ENCODE data around the gene NCKAP5. TPM values are rescaled to one million over a fixed set of nuclear protein-coding genes. Genes with fewer than 3 reads are reported as not detected.
A peak's percentile ranks its signal among the peaks of the same experiment; 100 is the strongest.

NCKAP5 gene
- total RNA-seq, 1 donor from 2014 or later, result 27.9 TPM

GRCh38 chr2:133344849-133345248 lies 223.4 kb downstream of the NCKAP5 start:
- Mint-ChIP-seq H3K4me3 (no peak overlapping the region), H3K4me1 (peaks cover 26% of the 10 kb centered on the region), H3K27me3 (ENCODE audit: low read depth) (no peaks in the 10 kb centered on the region), H3K36me3 (ENCODE audit: low read depth) (peaks cover 7% of the 10 kb centered on the region), H3K27ac (ENCODE audit: unreplicated experiment) (no peak overlapping the region), H3K9me3 (peaks cover 3% of the 10 kb centered on the region)
- no peak for DNase-seq (ENCODE audit: low read depth, low spot score)
- TF ChIP-seq CTCF (conservative IDR thresholded peaks at IDR 0.05), result no peak

GRCh38 chr2:133343018-133343352 lies 225.3 kb downstream of the NCKAP5 start:
- peaks cover 26% of the 10 kb centered on the region for H3K4me1 Mint-ChIP-seq
- H3K36me3 Mint-ChIP-seq (ENCODE audit: low read depth), result peaks cover 4% of the 10 kb centered on the region
- peak overlapping the region; percentile 87 for H3K27ac Mint-ChIP-seq (ENCODE audit: unreplicated experiment)
- no peak overlapping the region for H3K4me3 Mint-ChIP-seq
- H3K27me3 Mint-ChIP-seq (ENCODE audit: low read depth), result no peaks in the 10 kb centered on the region
- H3K9me3 Mint-ChIP-seq, result peaks cover 3% of the 10 kb centered on the region
- DNase-seq (ENCODE audit: low read depth, low spot score), result no peak
- TF ChIP-seq CTCF (conservative IDR thresholded peaks at IDR 0.05), result no peak

GRCh38 chr2:133342286-133343017 lies 225.8 kb downstream of the NCKAP5 start:
- Mint-ChIP-seq H3K27ac (ENCODE audit: unreplicated experiment) (peak overlapping the region; percentile 87), H3K27me3 (ENCODE audit: low read depth) (no peaks in the 10 kb centered on the region), H3K4me3 (no peak overlapping the region), H3K9me3 (peaks cover 3% of the 10 kb centered on the region), H3K36me3 (ENCODE audit: low read depth) (peaks cover 4% of the 10 kb centered on the region), H3K4me1 (peaks cover 26% of the 10 kb centered on the region)
- no peak for DNase-seq (ENCODE audit: low read depth, low spot score)
- no peak for TF ChIP-seq CTCF (conservative IDR thresholded peaks at IDR 0.05)

- Mint-ChIP-seq H3K36me3 (ENCODE audit: low read depth) (peaks cover 4% of the 10 kb centered on the region), H3K9me3 (peaks cover 3% of the 10 kb centered on the region), H3K27me3 (ENCODE audit: low read depth) (no peaks in the 10 kb centered on the region), H3K4me3 (no peak overlapping the region), H3K27ac (ENCODE audit: unreplicated experiment) (no peak overlapping the region), H3K4me1 (peaks cover 26% of the 10 kb centered on the region)
- no peak for DNase-seq (ENCODE audit: low read depth, low spot score)
- TF ChIP-seq CTCF (conservative IDR thresholded peaks at IDR 0.05), result no peak
Observed at GRCh38 chr2:133341575-133341974, 226.7 kb downstream of the NCKAP5 start.

- H3K27ac Mint-ChIP-seq (ENCODE audit: unreplicated experiment), result no peak overlapping the region
- no peak for DNase-seq (ENCODE audit: low read depth, low spot score)
- no peak overlapping the region for H3K4me3 Mint-ChIP-seq
- TF ChIP-seq CTCF (conservative IDR thresholded peaks at IDR 0.05), result no peak
- no peaks in the 10 kb centered on the region for H3K36me3 Mint-ChIP-seq (ENCODE audit: low read depth)
- no peaks in the 10 kb centered on the region for H3K9me3 Mint-ChIP-seq
- no peaks in the 10 kb centered on the region for H3K27me3 Mint-ChIP-seq (ENCODE audit: low read depth)
- H3K4me1 Mint-ChIP-seq, result peaks cover 14% of the 10 kb centered on the region
Observed at GRCh38 chr2:133338224-133338623, 230.0 kb downstream of the NCKAP5 start.

All from neural crest cell (in vitro differentiated cells).